ENCODE data around the gene MEIS2. TPM values are rescaled to one million over a fixed set of nuclear protein-coding genes. Genes with fewer than 3 reads are reported as not detected.

The MEIS2 gene
- total RNA-seq, 2 experiments from 2014 or later: 0.14 TPM; not detected in 1

DNA sequence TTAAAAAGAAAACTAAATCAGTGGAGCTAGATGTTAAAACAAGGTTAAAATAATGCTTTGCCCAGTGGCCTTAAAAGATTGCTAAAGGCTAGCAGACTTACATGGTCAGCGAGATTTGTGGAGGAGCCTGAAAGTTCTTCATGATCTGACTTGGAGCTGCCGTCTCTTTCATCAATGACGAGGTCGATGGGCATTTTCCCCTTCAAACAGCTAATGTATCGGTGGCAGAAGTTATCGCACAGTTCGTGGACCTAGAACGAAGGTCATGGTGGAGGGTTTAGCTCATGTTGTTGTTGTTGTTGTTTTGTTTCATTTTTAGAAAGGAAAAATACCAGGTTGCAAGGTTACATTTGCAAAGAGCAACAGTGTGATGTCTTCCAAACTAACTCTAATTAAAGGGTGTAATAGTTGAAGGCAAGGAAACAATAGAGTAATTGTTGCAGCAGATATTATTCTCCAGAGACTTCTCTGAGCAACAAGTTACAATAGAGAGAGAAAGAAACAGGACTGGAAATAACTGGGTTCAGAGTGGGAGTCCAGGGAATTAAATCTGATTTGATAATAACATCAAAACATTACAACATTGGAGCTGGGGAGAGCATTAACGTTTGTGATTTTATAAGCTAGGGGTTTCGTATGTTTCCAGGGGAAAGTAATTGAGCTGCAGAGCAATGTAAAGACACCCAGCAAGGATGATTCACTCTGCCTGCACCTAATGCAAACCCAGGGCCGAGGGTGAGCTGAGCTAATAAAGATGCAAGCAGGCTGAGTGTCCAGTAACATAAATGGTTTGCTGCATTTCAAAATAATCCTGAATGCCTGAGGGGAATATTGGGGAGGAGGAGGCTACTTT lies 6.6 kb downstream of the MEIS2 start:
- POLR2A ChIA-PET: interaction anchor here (0.6 kb wide), 1 partner anchor 251 kb away, joined by 3 read pairs; no protein-coding TSS in a partner anchor
- no peak for TF ChIP-seq CTCF (IDR thresholded peaks at IDR 0.05)
- no peaks in the 10 kb centered on the region for H3K36me3 Mint-ChIP-seq (ENCODE audit: low read depth)
- peaks cover 13% of the 10 kb centered on the region for H3K4me1 Mint-ChIP-seq (ENCODE audit: low read depth)
- H3K9me3 Mint-ChIP-seq: peaks cover 2% of the 10 kb centered on the region
- peaks cover 60% of the 10 kb centered on the region for H3K27me3 Mint-ChIP-seq
- H3K4me3 Mint-ChIP-seq: no peak overlapping the region
- intact Hi-C loops (cut with micrococcal nuclease): no loop called here
- DNase-seq (no peak), ATAC-seq (no peak)
- H3K27ac Mint-ChIP-seq: no peak overlapping the region
- CTCF ChIA-PET: interaction anchor here (0.9 kb wide), 1 partner anchor 12 kb away, joined by 3 read pairs; no protein-coding TSS in a partner anchor

DNA sequence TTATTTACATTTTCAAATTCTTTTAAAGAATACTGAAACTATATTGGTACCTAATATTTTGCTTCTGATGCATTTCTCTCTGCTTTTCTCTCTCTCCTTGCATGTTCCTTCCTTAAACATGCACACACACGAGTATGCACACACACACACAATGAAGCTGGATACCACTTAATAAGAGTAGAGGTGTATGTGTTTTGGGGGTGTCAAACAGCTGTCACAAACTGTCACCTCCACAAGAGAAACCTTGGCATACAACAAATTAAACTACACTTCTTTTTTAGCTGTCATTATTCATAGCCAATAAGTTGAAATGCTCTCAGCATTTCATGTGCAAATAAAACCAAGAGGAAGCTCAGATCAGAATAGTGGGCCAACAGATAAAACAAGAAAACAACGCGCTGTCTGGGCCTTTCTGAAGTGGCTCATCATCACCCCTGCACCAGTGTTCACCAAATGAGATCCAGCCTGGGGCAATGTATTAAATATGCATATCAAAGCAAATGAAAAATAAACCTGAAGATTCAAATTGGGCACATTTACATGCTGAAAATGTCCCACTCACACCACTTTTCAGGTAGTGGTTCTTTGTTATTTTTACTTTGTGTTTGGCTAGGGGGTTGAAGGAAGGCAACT lies 9.7 kb downstream of the MEIS2 start:
- Mint-ChIP-seq H3K36me3 (ENCODE audit: low read depth) (no peaks in the 10 kb centered on the region), H3K4me3 (no peak overlapping the region), H3K4me1 (ENCODE audit: low read depth) (no peaks in the 10 kb centered on the region), H3K27me3 (peaks cover 36% of the 10 kb centered on the region), H3K27ac (no peak overlapping the region), H3K9me3 (no peaks in the 10 kb centered on the region)
- TF ChIP-seq CTCF (IDR thresholded peaks at IDR 0.05): no peak
- ChIA-PET CTCF (no interaction called here), POLR2A (no interaction called here)
- intact Hi-C loops (cut with micrococcal nuclease): no loop called here
- no peak for ATAC-seq
- DNase-seq: no peak

DNA sequence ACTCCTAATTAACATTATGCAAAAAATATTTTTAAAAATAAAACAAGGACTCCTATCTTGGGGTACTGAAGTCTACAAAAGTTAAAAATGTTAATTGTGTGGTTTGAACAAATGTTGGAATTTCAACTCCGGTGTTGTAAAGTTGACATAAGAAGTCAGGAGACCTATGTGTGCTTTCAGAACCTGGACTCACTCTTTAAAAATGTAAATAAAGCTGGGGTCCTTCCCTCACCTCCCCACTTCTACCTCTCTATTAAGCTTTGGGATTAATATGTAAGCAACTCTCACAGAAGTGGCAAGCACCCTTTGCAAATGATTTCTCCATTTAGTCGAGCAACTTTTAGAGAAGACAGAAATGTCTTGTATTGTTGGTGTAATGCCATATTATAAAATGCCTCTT lies 11.9 kb downstream of the MEIS2 start:
- DNase-seq (no peak), ATAC-seq (no peak)
- no peak for TF ChIP-seq CTCF (IDR thresholded peaks at IDR 0.05)
- Mint-ChIP-seq H3K4me1 (ENCODE audit: low read depth) (no peaks in the 10 kb centered on the region), H3K36me3 (ENCODE audit: low read depth) (no peaks in the 10 kb centered on the region), H3K27me3 (peaks cover 21% of the 10 kb centered on the region), H3K4me3 (no peak overlapping the region), H3K27ac (no peak overlapping the region), H3K9me3 (no peaks in the 10 kb centered on the region)
- POLR2A ChIA-PET: no interaction called here
- intact Hi-C loops (cut with micrococcal nuclease): no loop called here
- CTCF ChIA-PET: no interaction called here

- Mint-ChIP-seq H3K27me3 (peaks cover 11% of the 10 kb centered on the region), H3K4me3 (no peak overlapping the region), H3K36me3 (ENCODE audit: low read depth) (no peaks in the 10 kb centered on the region), H3K27ac (no peak overlapping the region), H3K4me1 (ENCODE audit: low read depth) (no peaks in the 10 kb centered on the region), H3K9me3 (no peaks in the 10 kb centered on the region)
- TF ChIP-seq CTCF (IDR thresholded peaks at IDR 0.05): no peak
- ChIA-PET POLR2A (no interaction called here), CTCF (no interaction called here)
- no peak for DNase-seq
- intact Hi-C loops (cut with micrococcal nuclease): no loop called here
- ATAC-seq: no peak
Measured at GRCh38 chr15:37087131-37087588, 13.2 kb downstream of the MEIS2 start.

GRCh38 chr15:37086521-37086920 lies 13.8 kb downstream of the MEIS2 start:
- TF ChIP-seq CTCF (IDR thresholded peaks at IDR 0.05): no peak
- peaks cover 11% of the 10 kb centered on the region for H3K27me3 Mint-ChIP-seq
- intact Hi-C loops (cut with micrococcal nuclease): no loop called here
- DNase-seq (no peak), ATAC-seq (no peak)
- POLR2A ChIA-PET: no interaction called here
- H3K36me3 Mint-ChIP-seq (ENCODE audit: low read depth): no peaks in the 10 kb centered on the region
- H3K4me3 Mint-ChIP-seq: no peak overlapping the region
- no peaks in the 10 kb centered on the region for H3K4me1 Mint-ChIP-seq (ENCODE audit: low read depth)
- no peaks in the 10 kb centered on the region for H3K9me3 Mint-ChIP-seq
- CTCF ChIA-PET: no interaction called here
- H3K27ac Mint-ChIP-seq: no peak overlapping the region

Data from activated CD8-positive, alpha-beta T cell treated with anti-CD3 and anti-CD28 coated beads for 36 hours (primary cell).